GM21786 (cell line): ENCODE measurements around the gene IL6R.
"Not testable (repeated sequence)": the region's sequence is repeated elsewhere in the genome, so short reads cannot be mapped to it uniquely, and the experiment has no call there.

ENCODE experiments used
- ATAC-seq: cut with Tn5 transposase; IDR thresholded peaks from one replicate; pipeline ENCODE4 v1.9.1; 2021; ENCODE audit not compliant: unreplicated experiment

Gene IL6R

DNA sequence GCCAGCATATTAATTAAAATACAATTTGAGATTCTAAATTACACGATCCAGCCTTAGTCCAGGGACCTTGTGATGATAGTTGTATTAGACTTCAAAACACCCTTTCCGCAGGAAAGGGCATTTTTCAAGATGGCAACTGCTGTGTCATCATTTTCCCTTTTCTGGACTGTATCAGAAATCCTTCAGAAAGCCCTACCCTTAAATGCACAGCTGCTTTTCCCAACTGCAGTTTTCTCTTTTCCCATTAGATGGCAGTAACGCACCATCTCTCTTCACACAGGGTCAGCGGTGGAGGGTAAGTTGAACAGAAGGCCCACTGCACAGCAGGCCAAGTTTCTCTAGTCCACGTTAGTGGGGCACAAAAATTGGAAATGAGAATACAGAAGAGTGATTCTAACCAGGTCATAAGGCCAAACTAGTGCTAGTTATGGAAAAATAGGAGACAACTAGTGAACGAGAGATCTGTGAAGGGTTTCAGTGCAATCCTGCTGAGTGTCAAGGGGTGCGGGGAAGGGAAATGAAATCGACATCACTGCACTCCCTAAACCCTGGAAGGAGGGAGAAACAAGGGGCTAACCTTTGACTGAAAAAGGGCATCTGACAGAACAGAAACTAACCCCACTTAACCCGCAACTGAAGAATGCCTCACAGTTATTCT is 74.8 kb downstream of the IL6R start:
- ATAC-seq = no peak

DNA sequence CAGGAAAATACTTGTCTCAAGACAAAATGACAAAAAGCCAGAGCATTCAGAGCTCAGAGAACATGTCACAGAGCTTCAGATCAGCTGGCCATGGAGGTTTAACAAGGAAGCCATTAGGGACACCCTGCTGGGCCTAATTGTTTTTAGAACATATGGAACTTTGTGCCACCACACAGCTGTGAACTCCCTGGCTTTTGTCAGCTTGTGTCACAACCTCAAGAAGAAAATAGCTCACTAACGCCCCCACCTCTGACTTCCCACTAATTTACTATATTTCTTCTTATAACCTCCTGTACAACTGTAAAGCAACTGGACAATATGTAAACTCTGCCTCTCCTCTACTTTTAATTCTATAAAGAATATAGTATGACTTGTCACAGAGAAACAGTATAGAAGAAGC is 75.9 kb downstream of the IL6R start:
- ATAC-seq = no peak

DNA sequence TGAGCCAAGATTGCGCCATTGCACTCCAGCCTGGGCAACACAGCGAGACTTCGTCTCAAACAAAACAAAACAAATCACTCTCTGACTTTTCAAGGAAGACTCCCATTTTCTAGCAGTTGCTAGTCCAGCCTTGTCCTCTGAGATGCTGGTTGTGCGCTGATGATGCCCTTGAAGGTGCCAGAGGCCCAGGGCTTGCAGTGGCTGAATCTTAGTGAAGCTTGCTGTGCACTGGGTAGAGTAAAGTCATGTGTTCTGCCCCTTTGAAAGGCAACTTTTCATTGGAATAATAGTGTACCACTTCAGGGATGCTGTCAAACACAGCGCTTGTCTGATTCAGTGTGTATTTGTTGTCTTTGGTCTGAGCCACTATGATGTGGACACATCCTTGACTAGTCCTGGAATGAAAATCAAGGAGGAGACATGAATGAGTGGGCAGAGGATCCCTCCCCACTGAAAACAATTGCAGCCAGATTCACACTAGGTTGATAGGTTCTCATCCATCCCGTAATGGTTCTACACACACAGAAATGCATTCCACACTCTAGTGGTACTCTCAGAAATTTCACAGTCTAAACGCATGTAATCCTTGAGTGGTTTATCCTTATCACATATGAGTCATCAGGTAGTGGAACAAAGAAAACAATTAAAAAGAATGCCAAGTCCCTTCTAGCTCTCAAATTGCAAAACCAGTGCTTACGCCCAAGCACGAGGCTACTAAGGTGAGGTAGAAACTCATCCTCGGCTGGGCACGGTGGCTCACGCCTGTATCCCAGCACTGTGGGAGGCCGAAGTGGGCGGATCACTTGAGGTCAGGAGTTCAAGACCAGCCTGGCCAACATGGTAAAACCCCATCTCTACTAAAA is 79.0 kb downstream of the IL6R start:
- ATAC-seq = no peak

DNA sequence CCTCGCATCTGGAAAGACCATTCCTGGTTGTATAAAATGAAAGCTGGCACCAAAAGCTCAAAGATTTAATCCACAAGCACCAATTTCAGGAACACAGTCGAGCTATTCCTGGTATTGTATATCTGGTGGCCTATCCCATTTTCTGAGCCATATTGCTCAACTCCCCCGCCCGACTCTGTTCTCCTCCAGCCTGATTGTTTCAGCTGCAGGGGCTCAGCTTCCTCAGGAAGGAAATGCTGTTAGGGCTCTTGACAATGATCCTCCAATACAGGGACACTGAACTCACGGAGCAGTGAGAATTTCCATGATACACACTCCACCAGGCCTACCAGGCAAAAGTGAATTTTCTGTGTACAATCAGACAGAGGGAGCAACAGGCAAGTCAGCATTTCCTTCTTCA is 80.0 kb downstream of the IL6R start:
- no peak for ATAC-seq

GRCh38 chr1:154485910-154486496 is 80.9 kb downstream of the IL6R start:
- ATAC-seq = no peak

GRCh38 chr1:154486756-154487155 is 81.6 kb downstream of the IL6R start:
- not testable (repeated sequence) for ATAC-seq

- no peak for ATAC-seq
Observed at GRCh38 chr1:154488922-154489321, 83.8 kb downstream of the IL6R start.

DNA sequence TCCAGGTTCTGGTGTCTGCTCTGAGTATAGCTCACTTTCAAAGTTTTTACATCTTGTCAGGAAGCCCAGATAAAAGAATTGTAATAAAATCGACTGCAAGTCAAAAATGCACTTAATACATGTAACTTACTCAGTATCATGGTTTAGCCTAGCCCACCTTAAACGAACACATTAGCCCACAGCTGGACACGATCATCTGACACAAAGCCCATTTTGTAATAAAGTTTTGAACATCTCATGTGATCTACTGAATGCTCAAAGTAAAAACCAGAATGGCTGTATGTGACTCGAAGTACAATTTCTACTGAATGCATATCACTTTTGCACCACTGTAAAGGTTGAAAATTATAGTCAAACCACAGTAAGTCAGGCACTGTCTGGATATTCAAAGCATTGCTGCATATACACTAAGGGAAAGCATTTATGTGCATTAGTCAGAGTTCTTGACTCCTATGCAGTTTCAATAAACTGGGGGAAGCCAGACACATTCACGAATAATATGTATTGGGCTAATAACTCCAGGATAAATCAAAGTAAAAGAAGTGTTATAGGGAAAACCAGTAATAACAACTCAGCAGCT is 84.6 kb downstream of the IL6R start:
- ATAC-seq = no peak

DNA sequence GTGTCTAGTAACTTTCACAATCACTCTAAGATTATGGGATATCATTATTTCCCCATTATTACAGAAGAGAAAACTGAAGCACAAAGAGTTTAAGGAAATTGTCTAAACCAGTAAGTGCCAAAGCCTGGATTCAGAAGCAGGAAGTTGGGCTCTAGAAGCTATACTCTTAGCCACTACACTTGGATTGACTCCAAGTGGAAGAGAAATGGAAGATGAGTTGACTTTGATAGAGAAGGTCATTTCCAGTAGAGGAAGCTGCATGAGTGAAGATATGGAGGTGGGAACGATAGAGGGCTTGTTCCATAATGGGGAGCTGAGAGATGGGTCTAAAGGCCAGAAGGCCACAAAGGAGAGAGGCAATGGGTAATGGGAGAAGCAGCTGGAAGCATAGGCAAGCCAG is 85.2 kb downstream of the IL6R start:
- ATAC-seq = no peak

GRCh38 chr1:154492115-154492514 is 87.0 kb downstream of the IL6R start:
- no peak for ATAC-seq

DNA sequence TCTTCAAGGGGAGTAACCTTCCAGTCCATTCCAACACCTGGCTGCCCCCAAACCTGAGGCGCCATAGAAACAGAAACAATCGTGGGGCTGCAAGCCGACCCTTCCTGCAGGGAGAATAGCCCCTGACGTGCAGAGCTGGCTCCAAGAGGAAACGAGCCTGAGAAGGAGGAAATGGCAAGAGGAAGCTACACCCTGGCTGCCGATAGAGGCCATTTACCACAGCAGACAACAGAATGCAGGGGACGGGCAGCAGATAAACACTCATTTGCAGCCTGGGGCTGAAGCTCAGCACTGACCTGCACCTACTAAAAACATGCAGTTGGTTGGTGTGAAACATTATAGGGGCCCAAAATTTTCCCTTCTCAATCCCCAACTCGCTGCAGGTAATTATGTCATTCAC is 88.1 kb downstream of the IL6R start:
- ATAC-seq = no peak

DNA sequence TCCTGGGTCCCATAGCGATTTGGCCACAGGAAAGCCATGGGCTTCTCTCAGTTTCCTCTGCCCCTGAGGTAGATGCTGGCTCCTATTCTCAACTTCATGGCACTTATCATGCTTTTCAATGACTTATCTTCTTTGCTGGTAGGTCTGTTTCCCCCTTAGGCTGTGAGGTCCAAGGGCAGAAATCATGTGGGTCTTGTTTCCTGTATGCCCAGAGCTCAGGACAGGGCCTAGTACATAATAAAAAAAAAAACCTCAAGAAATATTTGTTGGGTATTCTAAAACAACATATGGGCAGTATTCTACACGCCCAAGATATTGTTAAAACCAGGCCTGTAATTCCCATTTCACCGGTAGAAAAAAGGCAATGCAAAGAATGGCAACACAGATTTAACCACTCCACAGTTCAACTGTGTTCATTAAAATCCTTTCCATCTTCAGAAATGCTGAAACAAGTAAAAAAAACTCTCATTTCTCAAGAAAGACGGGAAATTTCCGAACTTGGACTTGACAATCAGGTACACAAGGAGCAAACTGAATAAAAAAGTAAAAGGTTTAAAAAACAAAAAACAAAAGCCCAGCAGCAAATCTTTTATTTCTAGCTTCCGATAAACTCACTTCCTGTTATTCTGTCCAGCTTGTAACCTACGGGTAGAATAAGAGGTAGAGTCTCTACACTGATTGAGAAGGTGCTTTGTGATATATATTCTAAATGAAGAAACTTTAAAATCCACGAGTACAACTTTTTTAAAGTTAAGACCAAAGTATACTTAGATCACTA is 90.5 kb downstream of the IL6R start:
- ATAC-seq = no peak

DNA sequence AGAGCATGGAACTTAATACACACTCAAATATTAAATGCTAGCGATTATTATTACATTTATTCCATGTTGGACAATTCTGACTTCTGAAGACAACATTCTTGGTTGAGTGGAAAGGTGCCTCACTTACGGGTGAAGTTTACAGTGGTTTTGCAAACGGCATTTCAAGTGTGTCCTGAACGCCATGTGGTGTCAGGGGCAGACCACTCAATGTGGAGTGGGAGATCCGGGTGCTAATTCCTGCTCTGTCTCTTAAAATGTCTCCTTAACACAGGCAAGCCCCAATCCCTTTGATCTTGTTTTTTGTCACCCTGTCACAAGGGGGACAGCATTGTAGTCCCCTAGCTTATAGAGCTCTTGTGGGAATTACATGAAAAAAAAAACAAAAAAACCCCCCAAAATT is 91.2 kb downstream of the IL6R start:
- ATAC-seq = no peak

DNA sequence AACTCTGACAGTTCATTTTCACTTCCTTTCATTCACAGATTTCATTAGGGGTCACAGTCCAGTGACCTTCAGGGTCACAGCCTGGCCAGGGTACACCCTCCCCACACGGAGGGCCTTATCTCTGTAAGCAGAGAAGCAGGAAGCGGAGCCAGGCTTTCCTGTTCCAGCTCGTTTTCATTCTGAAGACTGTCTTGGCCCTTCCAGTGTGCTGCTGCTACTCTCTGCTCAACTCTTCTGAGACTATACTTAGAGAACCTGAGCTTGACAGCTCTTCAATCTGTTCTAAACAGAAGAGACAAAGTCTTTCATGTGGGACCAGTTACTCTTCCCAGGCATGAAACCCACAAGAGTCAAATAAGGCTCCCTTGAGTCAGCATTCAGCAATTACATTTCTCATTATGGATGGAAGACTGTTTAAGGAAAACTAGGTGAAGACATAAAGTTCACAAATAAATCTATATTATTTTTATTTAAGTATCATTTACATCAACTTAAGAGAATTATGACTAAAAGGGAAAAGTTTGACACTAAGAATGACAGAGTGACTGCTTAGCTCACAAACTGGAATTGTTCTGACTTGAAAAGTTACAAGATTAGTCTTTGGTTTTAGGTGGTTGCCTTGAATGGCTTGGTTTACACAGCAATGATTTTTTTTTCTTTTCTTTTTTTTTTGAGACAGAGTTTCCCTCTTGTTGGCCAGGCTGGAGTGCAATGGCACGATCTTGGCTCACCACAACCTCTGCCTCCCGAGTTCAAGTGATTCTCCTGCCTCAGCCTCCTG is 92.1 kb downstream of the IL6R start:
- ATAC-seq = peak; percentile 54

- no peak for ATAC-seq
Observed at GRCh38 chr1:154499446-154499845, 94.3 kb downstream of the IL6R start.

GRCh38 chr1:154500533-154500932 is 95.4 kb downstream of the IL6R start:
- ATAC-seq = no peak

DNA sequence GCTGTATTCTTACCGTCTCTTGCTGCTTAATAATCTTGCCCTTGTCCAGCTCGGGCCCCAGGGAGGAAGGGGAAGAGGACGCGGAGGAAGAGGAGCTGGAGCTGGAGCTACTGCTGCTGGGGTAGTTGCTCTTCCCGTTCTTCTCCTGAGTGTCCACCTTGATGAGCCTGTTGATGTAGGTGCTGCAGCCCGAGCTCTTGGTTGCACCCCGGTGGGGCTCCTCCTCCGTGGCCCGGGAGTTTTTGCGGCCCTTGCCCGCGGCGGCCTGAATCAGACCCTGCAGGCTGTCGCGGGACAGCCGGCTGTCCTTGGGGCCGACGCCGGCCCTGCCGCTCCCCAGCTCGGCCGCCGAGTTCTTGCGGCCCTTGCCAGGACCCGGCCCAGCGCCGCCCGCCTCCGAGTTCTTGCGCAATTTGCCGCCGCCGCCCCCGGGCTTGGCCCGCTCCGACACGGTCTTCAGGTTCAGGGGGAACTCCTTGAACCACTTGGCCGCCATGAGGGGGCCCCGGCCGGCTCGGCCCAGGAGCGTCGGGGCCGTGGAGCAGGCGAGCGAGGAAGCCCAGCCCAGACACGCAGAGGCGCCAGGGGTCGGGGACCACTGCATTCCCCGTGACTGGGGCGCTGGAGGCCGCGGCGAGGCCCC is 96.4 kb downstream of the IL6R start:
- ATAC-seq = no peak

GRCh38 chr1:154502066-154502743 is 97.1 kb downstream of the IL6R start, which contains the start of the genes SHE and TDRD10:
Gene SHE, minus strand, starts transcription at chr1:154502412. Its CDS starts 386 bp downstream, at chr1:154502026.
Gene TDRD10, plus strand, starts transcription at chr1:154502219. Its CDS starts 4,685 bp downstream, at chr1:154506904.
- ATAC-seq = no peak

DNA sequence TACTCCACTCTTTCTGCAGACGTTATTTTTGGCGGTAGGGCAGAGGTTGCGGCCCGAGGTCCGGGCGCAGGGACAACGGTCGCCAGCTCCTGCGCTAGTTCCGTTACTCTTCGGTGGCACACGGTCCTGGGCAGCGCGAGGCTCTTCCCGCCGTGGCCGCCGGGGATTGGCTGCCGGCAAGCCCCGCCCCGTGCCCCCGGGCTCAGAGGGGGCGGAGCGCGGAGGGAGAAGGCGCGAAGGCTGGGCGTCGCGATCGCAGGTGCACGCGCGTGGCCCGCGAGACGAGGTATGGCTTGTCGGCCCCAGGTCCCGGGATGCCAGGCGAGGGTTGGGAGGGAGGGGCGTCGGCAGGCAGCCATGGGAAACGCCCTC is 97.6 kb downstream of the IL6R start:
- ATAC-seq = no peak
